ENCODE data around the gene CNKSR3. TPM values are rescaled to one million over a fixed set of nuclear protein-coding genes. Genes with fewer than 3 reads are reported as not detected.

CNKSR3 gene
- total RNA-seq, 2 donors from 2014 or later: 11.5 to 16.8 TPM

DNA sequence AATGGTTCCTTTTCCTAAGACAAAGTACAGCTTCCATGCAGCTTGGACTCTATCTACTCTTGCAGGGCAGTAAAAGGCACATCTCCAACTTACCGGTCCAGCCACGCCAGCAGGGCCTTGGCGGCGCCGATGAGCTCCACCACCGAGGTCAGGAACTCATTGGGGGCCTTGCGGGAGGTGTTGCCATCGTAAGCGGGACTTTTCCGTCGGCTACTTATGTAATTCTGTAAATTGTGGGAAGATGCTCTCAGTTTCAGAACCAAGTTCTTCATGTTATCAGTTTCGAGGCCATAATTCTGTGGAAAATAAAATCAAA, 68.5 kb downstream of the CNKSR3 start:
- Histone ChIP-seq H3K9me3 (no peaks in the 10 kb centered on the region), H3K27ac (no peak overlapping the region), H3K4me1 (peaks cover 0 to 26% of the 10 kb centered on the region in 2 donors), H3K36me3 (peaks cover 10% of the 10 kb centered on the region), H3K4me3 (no peak overlapping the region), H3K27me3 (no peaks in the 10 kb centered on the region)
- no peak for DNase-seq (ENCODE audit: low spot score)
- no peak for TF ChIP-seq CTCF (IDR thresholded peaks at IDR 0.05)

DNA sequence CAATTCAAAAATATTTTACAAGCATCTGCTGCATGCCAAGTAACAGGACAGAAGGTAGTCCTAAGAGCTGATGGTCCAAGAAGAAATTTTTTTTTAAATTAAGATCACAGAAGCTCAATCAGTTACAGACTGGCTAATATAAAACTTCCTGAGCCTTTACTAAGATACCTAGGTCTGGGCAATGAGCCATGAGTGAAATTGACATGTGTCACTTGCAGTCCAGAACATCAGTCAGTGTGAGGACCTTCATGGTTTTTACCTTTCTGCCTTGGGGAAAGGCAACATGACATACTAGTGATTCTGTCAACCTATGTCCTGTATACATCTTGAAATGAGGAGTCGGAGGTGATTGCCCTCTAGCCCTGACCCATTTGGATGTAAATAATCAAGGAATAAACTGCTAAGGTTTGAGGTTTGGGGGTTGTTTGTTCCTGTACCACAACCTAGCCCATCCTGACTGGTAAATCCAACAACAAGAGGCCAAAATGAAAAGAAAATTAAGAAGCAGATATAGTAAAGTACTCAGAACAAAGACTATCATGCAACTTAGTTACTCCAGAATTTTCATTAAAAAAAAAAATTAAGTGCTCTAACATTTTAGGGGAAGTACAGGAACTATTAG, 70.0 kb downstream of the CNKSR3 start:
- no peak overlapping the region for H3K27ac ChIP-seq
- peaks cover 10% of the 10 kb centered on the region for H3K36me3 ChIP-seq
- DNase-seq (ENCODE audit: low spot score): no peak
- TF ChIP-seq CTCF (IDR thresholded peaks at IDR 0.05): no peak
- H3K27me3 ChIP-seq: no peaks in the 10 kb centered on the region
- no peak overlapping the region for H3K4me3 ChIP-seq
- H3K4me1 ChIP-seq: peaks cover 0 to 23% of the 10 kb centered on the region in 2 donors
- no peaks in the 10 kb centered on the region for H3K9me3 ChIP-seq

GRCh38 chr6:154440022-154440421, 70.5 kb downstream of the CNKSR3 start:
- no peak overlapping the region for H3K4me3 ChIP-seq
- H3K27me3 ChIP-seq: no peaks in the 10 kb centered on the region
- H3K27ac ChIP-seq: no peak overlapping the region
- no peak for DNase-seq (ENCODE audit: low spot score)
- H3K36me3 ChIP-seq: peaks cover 10% of the 10 kb centered on the region
- H3K4me1 ChIP-seq: peaks cover 0 to 28% of the 10 kb centered on the region in 2 donors
- H3K9me3 ChIP-seq: no peaks in the 10 kb centered on the region
- TF ChIP-seq CTCF (IDR thresholded peaks at IDR 0.05): no peak

GRCh38 chr6:154438882-154439415, 71.5 kb downstream of the CNKSR3 start:
- Histone ChIP-seq H3K27me3 (no peaks in the 10 kb centered on the region), H3K4me3 (no peak overlapping the region), H3K9me3 (no peaks in the 10 kb centered on the region), H3K36me3 (peaks cover 10% of the 10 kb centered on the region), H3K4me1 (peaks cover 0 to 32% of the 10 kb centered on the region in 2 donors), H3K27ac (no peak overlapping the region)
- TF ChIP-seq CTCF (IDR thresholded peaks at IDR 0.05): no peak
- DNase-seq (ENCODE audit: low spot score): no peak

DNA sequence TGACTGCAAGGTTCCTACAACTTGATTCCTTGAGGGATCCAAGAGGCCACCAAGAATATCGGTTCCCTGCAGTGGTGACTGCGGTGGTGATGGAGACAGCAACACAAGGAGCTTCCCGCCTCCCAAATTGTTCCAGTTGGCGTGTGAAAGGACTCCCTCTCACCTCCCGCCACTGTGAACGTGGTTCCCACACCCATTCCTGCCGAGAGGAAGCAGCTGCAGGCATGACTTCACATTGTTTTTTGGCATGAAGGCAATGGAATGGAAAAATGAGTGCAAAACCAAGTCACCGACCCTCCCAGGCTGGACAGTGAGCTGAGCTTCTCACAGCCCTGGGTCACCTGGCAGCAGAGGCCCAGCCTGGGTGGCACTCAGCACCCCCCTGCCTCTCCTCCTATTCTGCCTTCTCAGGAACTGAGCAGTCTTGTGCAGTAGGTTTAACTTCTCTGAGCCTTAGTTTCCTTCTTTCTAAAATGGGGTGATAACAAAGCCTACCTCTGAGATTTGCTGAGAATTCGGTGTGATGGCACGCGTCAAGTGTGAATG, 75.0 kb downstream of the CNKSR3 start:
- peaks cover 0 to 51% of the 10 kb centered on the region in 2 donors for H3K4me1 ChIP-seq
- no peak for TF ChIP-seq CTCF (IDR thresholded peaks at IDR 0.05)

More for the DNA sequence above, 75.0 kb downstream of the CNKSR3 start:
- H3K36me3 ChIP-seq: peaks cover 3% of the 10 kb centered on the region
- H3K27me3 ChIP-seq: no peaks in the 10 kb centered on the region
- peaks cover 0 to 4% of the 10 kb centered on the region in 2 donors for H3K9me3 ChIP-seq
- peak overlapping the region in 1 of 2 donors; percentile 7 for H3K27ac ChIP-seq
- no peak overlapping the region for H3K4me3 ChIP-seq
- DNase-seq (ENCODE audit: low spot score): no peak
